IMR-90 (cell line): ENCODE results near the gene CATSPERE. TPM values are rescaled to one million over a fixed set of nuclear protein-coding genes. Genes with fewer than 3 reads are reported as not detected.

Experiments
- ATAC-seq: fragments of 200-7000 bp; cut with Tn5 transposase; 2 replicates; pipeline ENCODE4 v1.9.1; 2020; ENCODE audit warnings: low read depth, mild to moderate bottlenecking, moderate library complexity
- BruUV-seq: library from RNA; stranded (reverse); fragments of 400-500 nt; replicated peaks from 2 replicates; lab custom pipeline; 2021; lab: Mats Ljungman, UMichigan
- CTCF ChIA-PET: fragments of 300-600 bp; formaldehyde crosslinking; extraction: SDS; loops from one replicate; lab custom pipeline; 2021; ENCODE audit warnings: antibody characterized with exemption; lab: Yijun Ruan, JAX
- POLR2A ChIA-PET: fragments of 300-600 bp; sonication (Branson Sonifier 250); formaldehyde crosslinking; loops from one replicate; lab custom pipeline; 2022; ENCODE audit warnings: antibody characterized with exemption; ENCODE audit not compliant: unreplicated experiment; lab: Charles Lee
- DNase-seq: peaks from one replicate; pipeline ENCODE4 v3.0.0; 2013
- H2AFZ ChIP-seq: replicated peaks from 2 replicates; pipeline ENCODE3; 2013; ENCODE audit warnings: low read length, mild to moderate bottlenecking; ENCODE audit not compliant: poor library complexity
- H2AK5ac ChIP-seq: 2 replicates; pipeline ENCODE4 v1.6.1; 2013; ENCODE audit warnings: low read depth, low read length, inconsistent platforms
- H2AK9ac ChIP-seq: replicated peaks from 2 replicates; pipeline ENCODE3; 2013; ENCODE audit warnings: mild to moderate bottlenecking, low read depth, low read length, moderate library complexity; ENCODE audit not compliant: poor library complexity
- H2BK120ac ChIP-seq: 2 replicates; pipeline ENCODE4 v1.6.1; 2013; ENCODE audit warnings: low read depth, low read length, inconsistent platforms
- H2BK15ac ChIP-seq: 3 replicates; pipeline ENCODE4 v1.6.1; 2013; ENCODE audit warnings: low read depth, low read length, inconsistent platforms
- H2BK20ac ChIP-seq: 2 replicates; pipeline ENCODE4 v1.6.1; 2013; ENCODE audit warnings: low read depth, mild to moderate bottlenecking, inconsistent platforms, low read length, moderate library complexity
- H2BK5ac ChIP-seq: 2 replicates; pipeline ENCODE4 v1.6.1; 2013; ENCODE audit warnings: mild to moderate bottlenecking, low read depth, low read length, inconsistent platforms; ENCODE audit not compliant: poor library complexity, severe bottlenecking
- H3K14ac ChIP-seq: replicated peaks from 2 replicates; pipeline ENCODE4 v1.6.1; 2013; ENCODE audit warnings: low read depth, low read length, inconsistent platforms
- H3K18ac ChIP-seq: 2 replicates; pipeline ENCODE4 v1.6.1; 2013; ENCODE audit warnings: low read depth, low read length, control low read depth
- H3K23ac ChIP-seq: 2 replicates; pipeline ENCODE4 v1.6.1; 2013; ENCODE audit warnings: low read depth, low read length, inconsistent platforms
- H3K27ac ChIP-seq: 2 replicates; pipeline ENCODE4 v1.5.1; 2013; ENCODE audit warnings: mild to moderate bottlenecking, control low read depth, low read length; ENCODE audit not compliant: insufficient read depth
- H3K27me3 ChIP-seq: 2 replicates; pipeline ENCODE4 v1.6.1; 2013; ENCODE audit warnings: low read length; ENCODE audit not compliant: control insufficient read depth, insufficient read depth
- H3K36me3 ChIP-seq: 2 replicates; pipeline ENCODE4 v1.6.1; 2013; ENCODE audit warnings: low read length, mixed read lengths; ENCODE audit not compliant: control insufficient read depth, insufficient read depth
- H3K4ac ChIP-seq: 2 replicates; pipeline ENCODE4 v1.6.1; 2013; ENCODE audit warnings: low read depth, low read length, inconsistent platforms
- H3K4me1 ChIP-seq: 2 replicates; pipeline ENCODE4 v1.6.1; 2013; ENCODE audit warnings: low read length, mixed read lengths; ENCODE audit not compliant: control insufficient read depth, insufficient read depth
- H3K4me2 ChIP-seq: 2 replicates; pipeline ENCODE4 v1.6.1; 2013; ENCODE audit warnings: low read depth, mild to moderate bottlenecking, control low read depth, low read length, moderate library complexity
- H3K4me3 ChIP-seq: 2 replicates; pipeline ENCODE4 v1.5.1; 2013; ENCODE audit warnings: low read depth, mild to moderate bottlenecking, control low read depth, low read length, moderate library complexity; ENCODE audit not compliant: insufficient read depth
- H3K56ac ChIP-seq: 2 replicates; pipeline ENCODE4 v1.6.1; 2013; ENCODE audit warnings: low read length, inconsistent platforms; ENCODE audit not compliant: insufficient read depth; ENCODE audit errors: extremely low read depth
- H3K79me1 ChIP-seq, 2 experiments: 2 replicates each; pipeline ENCODE4 v1.6.1; 2013; ENCODE audit warnings: low read length in 2 of 2, inconsistent platforms in 1 of 2, low read depth in 1 of 2
- H3K9ac ChIP-seq: 2 replicates; pipeline ENCODE4 v1.6.1; 2013; ENCODE audit warnings: low read depth, low read length, control low read depth
- H3K9me1 ChIP-seq: 2 replicates; pipeline ENCODE4 v1.6.1; 2013; ENCODE audit warnings: low read length, inconsistent platforms; ENCODE audit not compliant: insufficient read depth
- H3K9me3 ChIP-seq: 2 replicates; pipeline ENCODE4 v1.6.1; 2013; ENCODE audit warnings: low read length; ENCODE audit not compliant: control insufficient read depth, insufficient read depth
- H4K20me1 ChIP-seq: 2 replicates; pipeline ENCODE4 v1.6.1; 2013; ENCODE audit warnings: low read length, inconsistent platforms; ENCODE audit not compliant: insufficient read depth
- H4K5ac ChIP-seq: 2 replicates; pipeline ENCODE4 v1.6.1; 2013; ENCODE audit warnings: mild to moderate bottlenecking, low read depth, low read length, control low read depth
- H4K8ac ChIP-seq, 2 experiments: 2 replicates each; pipeline ENCODE4 v1.6.1; 2013; ENCODE audit warnings: low read depth in 2 of 2, low read length in 2 of 2, control low read depth in 1 of 2, inconsistent platforms in 1 of 2
- H4K91ac ChIP-seq: 2 replicates; pipeline ENCODE4 v1.6.1; 2013; ENCODE audit warnings: low read depth, low read length, inconsistent platforms; ENCODE audit not compliant: insufficient read depth
- CHD1 ChIP-seq: IDR thresholded peaks from 2 replicates; pipeline ENCODE4 v1.6.1; 2012; ENCODE audit warnings: low read depth, low read length, improper control_type of control experiment
- WGBS, 2 experiments: methylation state at CpG; one replicate each; pipeline versions ENCODE4 v1.1.5 to v1.1.7; 2013; ENCODE audit warnings: missing lambda C conversion rate in 2 of 2; ENCODE audit not compliant: insufficient read length in 1 of 2; ENCODE audit errors: extremely low coverage in 2 of 2; 5-methylcytosine and 5-hydroxymethylcytosine counted together
- dilution Hi-C: fragments of 300-500 bp; cut with HindIII; formaldehyde crosslinking; loops from one replicate; pipeline ENCODE4 v1.14.3; 2018; ENCODE audit warnings: low sequenced_read_pairs; ENCODE audit not compliant: unreplicated experiment
- in situ Hi-C: fragments of 300-500 bp; cut with MboI; formaldehyde crosslinking; loops from 3 replicates; pipeline ENCODE4 v1.14.3; 2019; ENCODE audit warnings: low sequenced_read_pairs, inconsistent platforms, mixed read lengths
- intact Hi-C: fragments of 100-400 bp; cut with micrococcal nuclease; formaldehyde crosslinking; loops from 2 replicates; pipeline ENCODE4 v1.10.0; 2022
- polyA plus RNA-seq, 3 experiments: library from polyadenylated mRNA; depleted of rRNA; stranded (reverse); fragments of >200 nt; gene quantifications; 2 replicates each; pipeline ENCODE4 v1.2.3, GENCODE V29; 2012; ENCODE audit warnings: low replicate concordance in 1 of 3
- total RNA-seq: library from RNA; depleted of rRNA; stranded (reverse); fragments of >200 nt; gene quantifications from 2 replicates; pipeline ENCODE4 v1.2.3, GENCODE V29; 2012

CATSPERE gene
- total and polyA plus RNA-seq, 2 of the 4 experiments (the other 2 are of a cell fraction), result 0.07 to 0.18 TPM

DNA sequence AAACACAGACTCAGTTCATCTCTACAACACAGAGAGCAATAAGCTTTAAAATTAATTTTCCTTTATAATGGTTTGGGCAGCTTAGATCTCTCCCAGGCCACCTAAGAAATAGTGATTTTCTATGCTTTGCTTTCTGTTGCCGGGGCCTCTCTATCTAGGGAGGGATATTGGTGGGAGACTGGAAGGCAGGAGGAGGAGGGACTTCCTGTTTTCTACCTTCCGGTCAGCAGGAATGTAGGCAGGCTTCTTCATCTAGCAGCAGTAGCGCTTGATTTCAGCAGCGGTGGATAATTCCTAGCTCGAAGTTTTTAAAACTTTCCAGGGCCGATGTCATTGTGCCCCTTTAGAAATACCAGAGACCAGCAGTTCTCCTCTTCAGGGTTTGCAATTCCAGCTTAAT, 186.7 kb downstream of the CATSPERE start:
- Histone ChIP-seq H3K79me1 (no peaks in the 10 kb centered on the region), H3K27me3 (peaks cover 3% of the 10 kb centered on the region), H3K36me3 (no peaks in the 10 kb centered on the region), H4K5ac (no peak overlapping the region), H3K4me3 (no peak overlapping the region), H3K9ac (no peak overlapping the region), H3K4me1 (no peaks in the 10 kb centered on the region), H3K4ac (no peak overlapping the region), H3K4me2 (no peak overlapping the region), H3K56ac (no peak overlapping the region), H2BK15ac (no peak overlapping the region), H2AFZ (no peak overlapping the region), H2BK120ac (no peak overlapping the region), H3K23ac (no peak overlapping the region), H3K18ac (no peak overlapping the region), H3K14ac (no peak overlapping the region), H3K9me3 (peaks cover 2% of the 10 kb centered on the region), H2BK20ac (no peak overlapping the region), H2AK9ac (no peak overlapping the region), H4K91ac (no peak overlapping the region), H4K20me1 (no peaks in the 10 kb centered on the region), H3K9me1 (peaks cover 7% of the 10 kb centered on the region; the same call in 1 of the 2 replicates), H4K8ac (no peak overlapping the region), H2AK5ac (no peak overlapping the region), H3K27ac (no peak overlapping the region), H2BK5ac (no peak overlapping the region)
- DNase-seq (no peak), ATAC-seq (no peak)
- 78% methylated on average over 4 of the region's 6 CpGs; no CpG with 5 or more reads in 1 of the 2 experiments for WGBS, 2 experiments
- intact Hi-C loops (no loop called here), in situ Hi-C loops (no loop called here), dilution Hi-C loops (no loop called here)
- no TSS peak for BruUV-seq
- ChIA-PET CTCF (interaction anchor here (0.6 kb wide), 1 partner anchor 76 kb away, joined by 6 read pairs; no protein-coding TSS in a partner anchor), POLR2A (no interaction called here)
- no peak for TF ChIP-seq CHD1
